ENCODE measurements around the gene EFCAB6. TPM values are rescaled to one million over a fixed set of nuclear protein-coding genes. Genes with fewer than 3 reads are reported as not detected.

Gene EFCAB6
- total and polyA plus RNA-seq, 4 donors, result 0.14 to 2.1 (median 0.53) TPM

DNA sequence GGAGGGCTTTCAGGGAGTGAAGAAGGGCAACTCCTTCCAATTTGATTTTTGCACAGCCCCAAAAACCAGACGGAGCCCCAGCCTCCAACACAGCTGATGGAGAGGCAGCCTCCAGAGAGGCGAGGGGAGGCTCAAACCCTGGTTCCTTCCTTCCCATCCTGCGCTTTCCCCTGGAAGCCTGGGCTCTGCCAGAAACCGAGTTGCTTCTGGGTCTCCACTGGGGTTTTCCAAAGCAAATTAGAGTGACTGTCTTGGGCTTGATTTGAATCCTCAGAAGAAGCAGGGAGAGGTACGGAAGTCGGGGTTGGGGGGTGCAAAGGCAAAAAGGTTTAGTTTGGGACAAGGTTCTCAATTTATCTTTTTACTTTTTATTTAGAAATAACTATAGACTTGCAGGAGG is 271.1 kb downstream of the EFCAB6 start:
- no peaks in the 10 kb centered on the region for H3K36me3 ChIP-seq (ENCODE audit: control insufficient read depth in 4 of 4, insufficient read depth in 3 of 4, low read depth in 1 of 4, low read length in 3 of 4)
- 87% methylated on average over 6 of the region's 6 CpGs for WGBS
- TF ChIP-seq, protein P1, sequence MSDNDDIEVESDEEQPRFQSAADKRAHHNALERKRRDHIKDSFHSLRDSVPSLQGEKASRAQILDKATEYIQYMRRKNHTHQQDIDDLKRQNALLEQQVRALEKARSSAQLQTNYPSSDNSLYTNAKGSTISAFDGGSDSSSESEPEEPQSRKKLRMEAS (IDR thresholded peaks at IDR 0.05), result no peak
- TF ChIP-seq RXRA (IDR thresholded peaks at IDR 0.05), result no peak
- TF ChIP-seq, protein P2, sequence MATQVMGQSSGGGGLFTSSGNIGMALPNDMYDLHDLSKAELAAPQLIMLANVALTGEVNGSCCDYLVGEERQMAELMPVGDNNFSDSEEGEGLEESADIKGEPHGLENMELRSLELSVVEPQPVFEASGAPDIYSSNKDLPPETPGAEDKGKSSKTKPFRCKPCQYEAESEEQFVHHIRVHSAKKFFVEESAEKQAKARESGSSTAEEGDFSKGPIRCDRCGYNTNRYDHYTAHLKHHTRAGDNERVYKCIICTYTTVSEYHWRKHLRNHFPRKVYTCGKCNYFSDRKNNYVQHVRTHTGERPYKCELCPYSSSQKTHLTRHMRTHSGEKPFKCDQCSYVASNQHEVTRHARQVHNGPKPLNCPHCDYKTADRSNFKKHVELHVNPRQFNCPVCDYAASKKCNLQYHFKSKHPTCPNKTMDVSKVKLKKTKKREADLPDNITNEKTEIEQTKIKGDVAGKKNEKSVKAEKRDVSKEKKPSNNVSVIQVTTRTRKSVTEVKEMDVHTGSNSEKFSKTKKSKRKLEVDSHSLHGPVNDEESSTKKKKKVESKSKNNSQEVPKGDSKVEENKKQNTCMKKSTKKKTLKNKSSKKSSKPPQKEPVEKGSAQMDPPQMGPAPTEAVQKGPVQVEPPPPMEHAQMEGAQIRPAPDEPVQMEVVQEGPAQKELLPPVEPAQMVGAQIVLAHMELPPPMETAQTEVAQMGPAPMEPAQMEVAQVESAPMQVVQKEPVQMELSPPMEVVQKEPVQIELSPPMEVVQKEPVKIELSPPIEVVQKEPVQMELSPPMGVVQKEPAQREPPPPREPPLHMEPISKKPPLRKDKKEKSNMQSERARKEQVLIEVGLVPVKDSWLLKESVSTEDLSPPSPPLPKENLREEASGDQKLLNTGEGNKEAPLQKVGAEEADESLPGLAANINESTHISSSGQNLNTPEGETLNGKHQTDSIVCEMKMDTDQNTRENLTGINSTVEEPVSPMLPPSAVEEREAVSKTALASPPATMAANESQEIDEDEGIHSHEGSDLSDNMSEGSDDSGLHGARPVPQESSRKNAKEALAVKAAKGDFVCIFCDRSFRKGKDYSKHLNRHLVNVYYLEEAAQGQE (IDR thresholded peaks at IDR 0.05), result no peak
- TF ChIP-seq FOXA1 (IDR thresholded peaks at IDR 0.05), result no peak
- TF ChIP-seq, protein P3, sequence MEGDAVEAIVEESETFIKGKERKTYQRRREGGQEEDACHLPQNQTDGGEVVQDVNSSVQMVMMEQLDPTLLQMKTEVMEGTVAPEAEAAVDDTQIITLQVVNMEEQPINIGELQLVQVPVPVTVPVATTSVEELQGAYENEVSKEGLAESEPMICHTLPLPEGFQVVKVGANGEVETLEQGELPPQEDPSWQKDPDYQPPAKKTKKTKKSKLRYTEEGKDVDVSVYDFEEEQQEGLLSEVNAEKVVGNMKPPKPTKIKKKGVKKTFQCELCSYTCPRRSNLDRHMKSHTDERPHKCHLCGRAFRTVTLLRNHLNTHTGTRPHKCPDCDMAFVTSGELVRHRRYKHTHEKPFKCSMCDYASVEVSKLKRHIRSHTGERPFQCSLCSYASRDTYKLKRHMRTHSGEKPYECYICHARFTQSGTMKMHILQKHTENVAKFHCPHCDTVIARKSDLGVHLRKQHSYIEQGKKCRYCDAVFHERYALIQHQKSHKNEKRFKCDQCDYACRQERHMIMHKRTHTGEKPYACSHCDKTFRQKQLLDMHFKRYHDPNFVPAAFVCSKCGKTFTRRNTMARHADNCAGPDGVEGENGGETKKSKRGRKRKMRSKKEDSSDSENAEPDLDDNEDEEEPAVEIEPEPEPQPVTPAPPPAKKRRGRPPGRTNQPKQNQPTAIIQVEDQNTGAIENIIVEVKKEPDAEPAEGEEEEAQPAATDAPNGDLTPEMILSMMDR (IDR thresholded peaks at IDR 0.05; ENCODE audit: low read depth, low read length, missing input control), result no peak
- TF ChIP-seq YY1 (IDR thresholded peaks at IDR 0.05), result no peak
- no peak overlapping the region for H3K4me3 ChIP-seq (ENCODE audit: low read depth in 1 of 3, low read length in 3 of 3)
- no peaks in the 10 kb centered on the region for H3K4me1 ChIP-seq (ENCODE audit: control insufficient read depth in 4 of 4, insufficient read depth in 4 of 4, low read length in 3 of 4)
- no peak overlapping the region for H3K9ac ChIP-seq (ENCODE audit: low read depth in 1 of 2, low read length in 2 of 2)
- no peaks in the 10 kb centered on the region for H3K9me3 ChIP-seq (ENCODE audit: control insufficient read depth in 4 of 4, low read length in 3 of 4)
- DNase-seq (ENCODE audit: low spot score), result no peak
- H3K27ac ChIP-seq (ENCODE audit: low read depth in 1 of 2, low read length in 2 of 2), result no peak overlapping the region
- no peaks in the 10 kb centered on the region for H3K27me3 ChIP-seq (ENCODE audit: control insufficient read depth in 4 of 4, insufficient read depth in 4 of 4, low read length in 3 of 4)

DNA sequence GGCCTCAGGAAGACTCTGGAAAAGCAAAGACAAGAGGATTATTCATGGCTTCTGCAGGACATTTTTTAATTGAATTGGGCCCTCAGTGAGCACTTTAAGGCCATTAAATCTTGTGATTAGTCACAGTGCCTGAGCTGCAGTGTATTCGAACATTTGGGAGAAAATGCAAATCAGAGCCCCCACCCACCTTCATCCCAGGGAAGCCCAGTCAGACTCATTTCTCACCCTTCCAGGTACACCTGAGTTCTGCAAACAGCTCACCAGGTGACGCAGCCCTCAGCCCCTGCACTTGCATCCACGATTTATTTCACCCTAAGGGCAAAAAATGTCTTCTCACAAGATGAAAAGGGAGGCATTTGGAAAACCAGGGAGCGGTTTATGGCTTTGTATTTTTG is 271.6 kb downstream of the EFCAB6 start:
- Histone ChIP-seq H3K4me3 (ENCODE audit: low read depth in 1 of 3, low read length in 3 of 3) (no peak overlapping the region), H3K27me3 (ENCODE audit: control insufficient read depth in 4 of 4, insufficient read depth in 4 of 4, low read length in 3 of 4) (no peaks in the 10 kb centered on the region), H3K4me1 (ENCODE audit: control insufficient read depth in 4 of 4, insufficient read depth in 4 of 4, low read length in 3 of 4) (no peaks in the 10 kb centered on the region), H3K36me3 (ENCODE audit: control insufficient read depth in 4 of 4, insufficient read depth in 3 of 4, low read depth in 1 of 4, low read length in 3 of 4) (no peaks in the 10 kb centered on the region), H3K9ac (ENCODE audit: low read depth in 1 of 2, low read length in 2 of 2) (no peak overlapping the region), H3K27ac (ENCODE audit: low read depth in 1 of 2, low read length in 2 of 2) (no peak overlapping the region), H3K9me3 (ENCODE audit: control insufficient read depth in 4 of 4, low read length in 3 of 4) (no peaks in the 10 kb centered on the region)
- WGBS, result 82% methylated on average over 4 of the region's 4 CpGs
- TF ChIP-seq, protein P4, sequence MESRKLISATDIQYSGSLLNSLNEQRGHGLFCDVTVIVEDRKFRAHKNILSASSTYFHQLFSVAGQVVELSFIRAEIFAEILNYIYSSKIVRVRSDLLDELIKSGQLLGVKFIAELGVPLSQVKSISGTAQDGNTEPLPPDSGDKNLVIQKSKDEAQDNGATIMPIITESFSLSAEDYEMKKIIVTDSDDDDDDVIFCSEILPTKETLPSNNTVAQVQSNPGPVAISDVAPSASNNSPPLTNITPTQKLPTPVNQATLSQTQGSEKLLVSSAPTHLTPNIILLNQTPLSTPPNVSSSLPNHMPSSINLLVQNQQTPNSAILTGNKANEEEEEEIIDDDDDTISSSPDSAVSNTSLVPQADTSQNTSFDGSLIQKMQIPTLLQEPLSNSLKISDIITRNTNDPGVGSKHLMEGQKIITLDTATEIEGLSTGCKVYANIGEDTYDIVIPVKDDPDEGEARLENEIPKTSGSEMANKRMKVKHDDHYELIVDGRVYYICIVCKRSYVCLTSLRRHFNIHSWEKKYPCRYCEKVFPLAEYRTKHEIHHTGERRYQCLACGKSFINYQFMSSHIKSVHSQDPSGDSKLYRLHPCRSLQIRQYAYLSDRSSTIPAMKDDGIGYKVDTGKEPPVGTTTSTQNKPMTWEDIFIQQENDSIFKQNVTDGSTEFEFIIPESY (IDR thresholded peaks at IDR 0.05), result no peak
- TF ChIP-seq SP1 (IDR thresholded peaks at IDR 0.05) (no peak), EGR1 (IDR thresholded peaks at IDR 0.05; ENCODE audit: low read depth in 2 of 2) (no peak), GABPA (IDR thresholded peaks at IDR 0.05 in 1 of 2, conservative IDR thresholded peaks at IDR 0.05 in 1 of 2) (no peak), FOXA1 (IDR thresholded peaks at IDR 0.05) (no peak), JUND (IDR thresholded peaks at IDR 0.05) (no peak), FOXA2 (IDR thresholded peaks at IDR 0.05) (no peak)
- TF ChIP-seq, protein P2 (IDR thresholded peaks at IDR 0.05), result no peak
- no peak for DNase-seq (ENCODE audit: low spot score)
